Endothelial cell of umbilical vein (primary cell): ENCODE data around the gene ERG. TPM values are rescaled to one million over a fixed set of nuclear protein-coding genes. Genes with fewer than 3 reads are reported as not detected.

ENCODE experiments used
- BruUV-seq: library from RNA; stranded (reverse); fragments of 400-500 nt; replicated peaks from 2 replicates; lab custom pipeline; 2021; lab: Mats Ljungman, UMichigan
- CTCF ChIA-PET: fragments of 300-600, 350-600 bp; sonication (Branson Sonifier 250); formaldehyde crosslinking; loops from one replicate; lab custom pipeline; 2021; ENCODE audit warnings: antibody characterized with exemption, inconsistent platforms; lab: Charles Lee
- POLR2A ChIA-PET: fragments of 300-600, 350-600 bp; sonication (Branson Sonifier 250); formaldehyde crosslinking; loops from one replicate; lab custom pipeline; 2021; ENCODE audit warnings: antibody characterized with exemption, inconsistent platforms; lab: Charles Lee
- DNase-seq: peaks from one replicate; pipeline ENCODE4 v3.0.0-alpha.2; 2011; ENCODE audit warnings: low read depth, low spot score
- FAIRE-seq: peaks from 2 replicates; lab custom pipeline; 2011; peaks lifted over from hg19 to GRCh38; lab: Jason Lieb, UNC
- H2AFZ ChIP-seq: 2 replicates; pipeline ENCODE4 v1.6.0; 2012; ENCODE audit warnings: low read depth, low read length, control low read depth, inconsistent platforms
- H3K27ac ChIP-seq: 2 replicates; pipeline ENCODE4 v1.5.1; 2011; ENCODE audit warnings: low read depth, mild to moderate bottlenecking, control low read depth, low read length, moderate library complexity; ENCODE audit not compliant: insufficient read depth
- H3K27me3 ChIP-seq, 2 experiments: 2 replicates each; pipeline versions ENCODE4 v1.6.0 to v1.6.1; 2011; ENCODE audit warnings: low read length in 2 of 2, mixed read lengths in 1 of 2; ENCODE audit not compliant: control insufficient read depth in 2 of 2, insufficient read depth in 2 of 2
- H3K36me3 ChIP-seq, 2 experiments: 2 replicates in 1 of 2; 3 replicates in 1 of 2; pipeline ENCODE4 v1.5.1; 2011; ENCODE audit warnings: low read length in 2 of 2, mild to moderate bottlenecking in 1 of 2, moderate library complexity in 1 of 2; ENCODE audit not compliant: control insufficient read depth in 2 of 2, insufficient read depth in 2 of 2; ENCODE audit errors: extremely low read depth in 1 of 2
- H3K4me1 ChIP-seq: 3 replicates; pipeline ENCODE4 v1.5.1; 2011; ENCODE audit warnings: mild to moderate bottlenecking, low read length; ENCODE audit not compliant: control insufficient read depth, insufficient read depth; ENCODE audit errors: extremely low read depth
- H3K4me2 ChIP-seq: 2 replicates; pipeline ENCODE4 v1.6.1; 2011; ENCODE audit warnings: low read length, control low read depth, mixed read lengths; ENCODE audit not compliant: insufficient read depth
- H3K4me3 ChIP-seq, 3 experiments: fragments of 200-600 bp in 1 of 3; sonication (generic), shearing (Covaris generic) in 1 of 3; replicated peaks in 1 of 3; 2 replicates each; pipeline ENCODE4 v1.5.1; 2011 to 2016; ENCODE audit warnings: control low read depth in 3 of 3, low read length in 3 of 3, mild to moderate bottlenecking in 2 of 3, inconsistent platforms in 1 of 3, low read depth in 1 of 3, moderate library complexity in 1 of 3; ENCODE audit not compliant: insufficient read depth in 1 of 3
- H3K79me2 ChIP-seq: 2 replicates; pipeline ENCODE4 v1.6.0; 2012; ENCODE audit warnings: low read length, inconsistent platforms; ENCODE audit not compliant: control insufficient read depth, insufficient read depth
- H3K9ac ChIP-seq: replicated peaks from 2 replicates; pipeline ENCODE3; 2011; ENCODE audit warnings: low read length, control low read depth; ENCODE audit not compliant: insufficient read depth; ENCODE audit errors: extremely low read depth
- H3K9me1 ChIP-seq: replicated peaks from 3 replicates; pipeline ENCODE4 v1.6.0; 2011; ENCODE audit warnings: mild to moderate bottlenecking, low read length; ENCODE audit not compliant: control insufficient read depth, insufficient read depth; ENCODE audit errors: extremely low read depth
- H3K9me3 ChIP-seq: replicated peaks from 2 replicates; pipeline ENCODE4 v1.5.1; 2012; ENCODE audit warnings: low read length, inconsistent platforms; ENCODE audit not compliant: control insufficient read depth, insufficient read depth
- H4K20me1 ChIP-seq: replicated peaks from 2 replicates; pipeline ENCODE3; 2011; ENCODE audit warnings: mild to moderate bottlenecking, low read length; ENCODE audit not compliant: control insufficient read depth, insufficient read depth; ENCODE audit errors: extremely low read depth
- EZH2 ChIP-seq: IDR thresholded peaks from 2 replicates; pipeline ENCODE4 v1.6.1; 2012; ENCODE audit warnings: borderline replicate concordance, low read depth, mild to moderate bottlenecking, moderate library complexity, low read length, inconsistent platforms; ENCODE audit not compliant: severe bottlenecking
- FOS ChIP-seq: IDR thresholded peaks from 2 replicates; pipeline ENCODE4 v1.6.1; 2011; ENCODE audit warnings: mild to moderate bottlenecking, low read length, moderate library complexity, borderline replicate concordance; ENCODE audit not compliant: insufficient read depth
- GATA2 ChIP-seq: IDR thresholded peaks from 2 replicates; pipeline ENCODE4 v1.7.0; 2011; ENCODE audit warnings: low read depth, mild to moderate bottlenecking, moderate library complexity, mixed read lengths, low read length; ENCODE audit not compliant: insufficient read length, insufficient read depth
- JUN ChIP-seq: IDR thresholded peaks from 2 replicates; pipeline ENCODE4 v1.6.1; 2011; ENCODE audit warnings: borderline replicate concordance, low read depth; ENCODE audit not compliant: insufficient read length, insufficient read depth
- MYC ChIP-seq: IDR thresholded peaks from one replicate; pipeline ENCODE4 v1.6.1; 2011; ENCODE audit warnings: mild to moderate bottlenecking, low read depth, low read length
- POLR2A ChIP-seq: IDR thresholded peaks from 2 replicates; pipeline ENCODE4 v1.6.1; 2012; ENCODE audit warnings: low read depth, mild to moderate bottlenecking, control low read depth, low read length
- POLR2AphosphoS5 ChIP-seq: IDR thresholded peaks from 2 replicates; pipeline ENCODE4 v1.6.1; 2012; ENCODE audit warnings: low read depth, mild to moderate bottlenecking, control low read depth, low read length, moderate library complexity; ENCODE audit not compliant: insufficient read depth
- dilution Hi-C: fragments of 300-500 bp; cut with MboI; formaldehyde crosslinking; loops from one replicate; pipeline ENCODE4 v1.15.0; 2019; ENCODE audit warnings: low sequenced_read_pairs; ENCODE audit not compliant: extremely low pct_ligation_motif_present
- intact Hi-C: fragments of 100-400 bp; cut with micrococcal nuclease; formaldehyde crosslinking; loops from one replicate; pipeline ENCODE4 v1.10.0; 2022
- polyA plus RNA-seq, 4 experiments: library from polyadenylated mRNA; depleted of rRNA in 3 of 4; stranded (reverse) in 3 of 4; unstranded in 1 of 4; fragments of >200 nt; gene quantifications; 2 replicates each; pipeline versions ENCODE4 v1.2.1 to v1.2.3, GENCODE V29; 2011 to 2012; ENCODE audit warnings: missing spikeins in 1 of 4
- total RNA-seq: library from RNA; stranded (reverse); gene quantifications from 2 replicates; pipeline ENCODE4 v1.2.3, GENCODE V29; 2021
- TF ChIP-seq, protein P1 (sequence below), 2 donors: IDR thresholded peaks; 1 replicate in 1 of 2; 2 replicates in 1 of 2; pipeline ENCODE4 v1.5.1; 2011; ENCODE audit warnings: low read length in 2 of 2, mild to moderate bottlenecking in 2 of 2, moderate library complexity in 2 of 2, control low read depth in 1 of 2, inconsistent platforms in 1 of 2, low read depth in 1 of 2; ENCODE audit not compliant: insufficient read depth in 1 of 2; ENCODE audit errors: extremely low read depth in 1 of 2
- TF ChIP-seq, protein P2 (sequence below): IDR thresholded peaks from 2 replicates; pipeline ENCODE4 v1.6.1; 2011; ENCODE audit not compliant: insufficient read depth, insufficient read length

The ERG gene
- total and polyA plus RNA-seq, 2 donors (not counting 3 experiments of a cell fraction or from before 2014, with no cell fraction given) = 173 to 210 TPM

DNA sequence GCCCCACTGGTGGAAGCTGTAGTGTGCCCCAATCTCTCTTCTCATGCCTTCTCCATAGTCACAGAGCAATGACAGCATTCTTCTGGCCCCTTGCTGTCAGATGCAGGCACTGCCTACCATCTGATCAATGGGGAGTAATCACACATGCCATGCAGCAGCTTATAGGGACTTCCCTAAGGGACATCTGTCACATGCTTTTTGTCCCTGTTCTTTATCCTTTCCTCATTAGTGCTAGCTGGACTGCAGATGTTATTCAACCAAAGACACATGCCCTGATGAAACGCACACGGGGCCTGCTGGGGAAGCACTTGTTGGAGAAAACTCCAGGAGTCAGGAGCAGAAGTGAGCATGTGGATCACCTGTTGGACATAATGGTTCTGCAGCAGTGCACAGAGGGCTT lies 132.8 kb downstream of the ERG start:
- ChIA-PET CTCF (interaction anchor here (1.3 kb wide), 1 partner anchor 13 kb away, joined by 3 read pairs; no protein-coding TSS in a partner anchor), POLR2A (no interaction called here)
- Histone ChIP-seq H3K4me1 (no peaks in the 10 kb centered on the region), H3K9me3 (no peaks in the 10 kb centered on the region), H3K79me2 (no peaks in the 10 kb centered on the region), H3K36me3 (no peaks in the 10 kb centered on the region), H4K20me1 (no peaks in the 10 kb centered on the region), H3K9me1 (no peaks in the 10 kb centered on the region), H3K4me2 (no peak overlapping the region), H2AFZ (no peak overlapping the region), H3K9ac (no peak overlapping the region), H3K27ac (no peak overlapping the region), H3K4me3 (no peak overlapping the region), H3K27me3 (no peaks in the 10 kb centered on the region)
- dilution Hi-C loops = no loop called here
- FAIRE-seq (no peak), DNase-seq (no peak)
- TF ChIP-seq, protein P1, sequence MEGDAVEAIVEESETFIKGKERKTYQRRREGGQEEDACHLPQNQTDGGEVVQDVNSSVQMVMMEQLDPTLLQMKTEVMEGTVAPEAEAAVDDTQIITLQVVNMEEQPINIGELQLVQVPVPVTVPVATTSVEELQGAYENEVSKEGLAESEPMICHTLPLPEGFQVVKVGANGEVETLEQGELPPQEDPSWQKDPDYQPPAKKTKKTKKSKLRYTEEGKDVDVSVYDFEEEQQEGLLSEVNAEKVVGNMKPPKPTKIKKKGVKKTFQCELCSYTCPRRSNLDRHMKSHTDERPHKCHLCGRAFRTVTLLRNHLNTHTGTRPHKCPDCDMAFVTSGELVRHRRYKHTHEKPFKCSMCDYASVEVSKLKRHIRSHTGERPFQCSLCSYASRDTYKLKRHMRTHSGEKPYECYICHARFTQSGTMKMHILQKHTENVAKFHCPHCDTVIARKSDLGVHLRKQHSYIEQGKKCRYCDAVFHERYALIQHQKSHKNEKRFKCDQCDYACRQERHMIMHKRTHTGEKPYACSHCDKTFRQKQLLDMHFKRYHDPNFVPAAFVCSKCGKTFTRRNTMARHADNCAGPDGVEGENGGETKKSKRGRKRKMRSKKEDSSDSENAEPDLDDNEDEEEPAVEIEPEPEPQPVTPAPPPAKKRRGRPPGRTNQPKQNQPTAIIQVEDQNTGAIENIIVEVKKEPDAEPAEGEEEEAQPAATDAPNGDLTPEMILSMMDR (IDR thresholded peaks at IDR 0.05; ENCODE audit: extremely low read depth in 1 of 2, insufficient read depth in 1 of 2, low read depth in 1 of 2, low read length in 2 of 2) = no peak
- TF ChIP-seq MYC (no peak), POLR2AphosphoS5 (no peak), JUN (no peak), EZH2 (no peak), GATA2 (no peak), FOS (no peak), POLR2A (no peak)
- TF ChIP-seq, protein P2, sequence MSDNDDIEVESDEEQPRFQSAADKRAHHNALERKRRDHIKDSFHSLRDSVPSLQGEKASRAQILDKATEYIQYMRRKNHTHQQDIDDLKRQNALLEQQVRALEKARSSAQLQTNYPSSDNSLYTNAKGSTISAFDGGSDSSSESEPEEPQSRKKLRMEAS = no peak
- intact Hi-C loops = no loop called here
- BruUV-seq = no TSS peak
